ENCODE measurements around the gene SLC8A2.

The SLC8A2 gene

DNA sequence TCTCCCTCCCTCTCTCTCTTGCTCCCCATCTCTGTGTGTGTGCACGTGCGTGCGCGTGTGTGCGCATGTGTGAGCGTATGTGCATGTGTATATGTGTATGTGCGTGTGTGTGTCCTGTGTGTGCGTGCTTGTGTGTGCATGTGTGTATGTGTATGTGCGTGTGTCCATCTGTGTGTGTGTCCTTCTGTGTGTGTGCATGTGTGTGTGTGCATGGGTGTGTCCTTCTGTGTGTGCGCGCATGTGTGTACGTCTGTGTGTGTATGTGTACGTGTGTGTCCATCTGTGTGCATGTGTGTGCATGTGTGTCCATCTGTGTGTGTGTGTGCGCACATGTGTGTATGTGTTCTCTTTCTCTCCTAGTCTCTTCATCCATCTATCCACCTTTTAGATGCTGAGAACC, 12.2 kb downstream of the SLC8A2 start:
- no peak for DNase-seq (ENCODE audit: low read depth)

DNA sequence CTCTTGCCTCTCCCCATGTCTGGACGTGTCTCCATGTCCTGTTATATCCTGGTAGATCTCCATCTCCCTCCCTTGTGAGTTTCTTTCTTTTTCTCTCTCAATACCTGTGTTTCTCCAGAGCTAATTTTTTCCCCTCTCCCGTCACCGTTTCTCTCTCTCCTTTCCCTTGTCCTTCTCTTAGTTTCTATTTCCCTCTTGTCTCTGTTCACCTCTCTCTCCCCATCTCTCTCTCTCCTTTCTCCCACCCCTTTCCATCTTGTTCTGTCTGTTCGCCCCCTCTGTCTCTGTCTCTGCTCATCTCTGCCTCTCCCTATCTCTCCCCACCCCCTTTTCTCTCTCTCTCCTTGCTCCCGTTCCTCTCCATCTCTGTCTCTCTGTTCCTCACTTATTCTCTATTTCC, 13.0 kb downstream of the SLC8A2 start:
- no peak for DNase-seq (ENCODE audit: low read depth)

DNA sequence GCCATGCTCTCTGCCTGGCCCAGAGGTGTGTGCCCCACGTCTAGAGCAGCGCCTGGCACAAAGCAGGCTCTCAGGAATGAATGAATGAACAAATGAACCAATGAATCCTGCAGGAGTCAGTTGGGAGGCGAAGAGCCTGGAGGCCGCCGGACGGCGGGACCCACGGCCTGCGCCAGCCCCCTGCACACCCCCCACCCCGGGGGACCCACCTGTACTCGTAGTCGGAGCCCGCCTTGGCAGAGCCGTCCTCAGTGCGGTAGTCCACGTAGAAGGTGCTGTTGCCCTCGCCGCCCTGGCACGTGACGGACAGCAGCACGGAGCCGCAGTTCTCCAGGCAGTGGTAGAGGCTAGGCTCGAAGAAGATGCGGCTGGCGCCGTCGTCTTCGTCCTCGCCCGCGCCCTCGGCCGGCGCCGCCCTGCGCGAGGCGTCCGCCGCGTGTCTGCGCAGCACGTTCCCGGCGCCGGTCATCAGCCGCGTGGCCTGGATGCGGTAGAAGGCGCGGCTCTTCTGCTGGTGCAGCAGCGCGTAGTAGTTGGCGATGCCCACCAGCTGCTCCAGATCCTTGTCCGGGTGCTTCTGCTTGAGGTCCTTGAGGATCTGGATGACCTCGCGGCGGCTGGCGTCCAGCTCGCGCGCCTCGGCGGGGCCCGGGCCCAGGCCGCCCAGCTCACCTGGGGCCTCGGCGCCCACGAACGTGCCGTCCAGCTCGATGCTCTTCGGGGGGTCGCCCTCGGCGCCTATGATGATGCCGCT, 14.8 kb downstream of the SLC8A2 start:
- no peak for DNase-seq (ENCODE audit: low read depth)

DNA sequence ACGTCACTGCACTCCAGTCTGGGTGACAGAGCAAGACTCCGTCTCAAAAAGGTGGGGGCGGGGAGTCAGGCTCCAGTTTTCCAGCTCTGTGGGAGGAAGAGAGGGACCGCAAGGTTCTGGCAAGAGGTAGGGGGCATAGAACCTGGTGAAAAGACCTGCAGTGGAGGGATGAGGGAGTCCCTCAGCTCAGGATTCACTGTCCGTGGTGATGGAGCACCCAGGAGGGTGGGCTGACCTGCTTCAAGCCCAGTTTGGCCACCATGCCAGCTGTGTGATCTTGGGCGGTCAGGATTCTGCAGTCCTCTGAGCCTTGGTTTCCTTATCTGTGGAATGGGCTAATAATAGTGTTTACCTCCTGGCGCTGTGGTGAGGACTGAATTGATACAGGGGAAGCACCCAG, 21.2 kb downstream of the SLC8A2 start:
- DNase-seq (ENCODE audit: low read depth), result no peak

DNA sequence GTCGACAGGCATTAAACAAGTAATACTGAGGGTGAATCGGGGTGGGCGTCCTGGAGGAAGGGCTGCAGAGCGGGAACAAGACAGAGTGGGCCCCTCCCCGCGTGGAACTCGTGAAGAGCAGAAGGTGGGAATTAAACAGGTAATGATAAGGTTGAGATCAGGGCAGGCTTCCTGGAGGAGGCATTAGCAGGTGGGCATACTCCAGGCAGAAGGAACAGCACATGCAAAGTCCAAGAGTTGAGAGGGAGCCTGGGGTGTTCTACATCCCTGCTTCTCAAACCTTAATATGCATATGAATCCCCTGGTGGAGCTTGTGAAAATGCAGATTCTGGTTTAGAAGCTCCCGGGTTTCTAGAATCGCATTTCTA, 23.3 kb downstream of the SLC8A2 start:
- DNase-seq (ENCODE audit: low read depth), result no peak

DNA sequence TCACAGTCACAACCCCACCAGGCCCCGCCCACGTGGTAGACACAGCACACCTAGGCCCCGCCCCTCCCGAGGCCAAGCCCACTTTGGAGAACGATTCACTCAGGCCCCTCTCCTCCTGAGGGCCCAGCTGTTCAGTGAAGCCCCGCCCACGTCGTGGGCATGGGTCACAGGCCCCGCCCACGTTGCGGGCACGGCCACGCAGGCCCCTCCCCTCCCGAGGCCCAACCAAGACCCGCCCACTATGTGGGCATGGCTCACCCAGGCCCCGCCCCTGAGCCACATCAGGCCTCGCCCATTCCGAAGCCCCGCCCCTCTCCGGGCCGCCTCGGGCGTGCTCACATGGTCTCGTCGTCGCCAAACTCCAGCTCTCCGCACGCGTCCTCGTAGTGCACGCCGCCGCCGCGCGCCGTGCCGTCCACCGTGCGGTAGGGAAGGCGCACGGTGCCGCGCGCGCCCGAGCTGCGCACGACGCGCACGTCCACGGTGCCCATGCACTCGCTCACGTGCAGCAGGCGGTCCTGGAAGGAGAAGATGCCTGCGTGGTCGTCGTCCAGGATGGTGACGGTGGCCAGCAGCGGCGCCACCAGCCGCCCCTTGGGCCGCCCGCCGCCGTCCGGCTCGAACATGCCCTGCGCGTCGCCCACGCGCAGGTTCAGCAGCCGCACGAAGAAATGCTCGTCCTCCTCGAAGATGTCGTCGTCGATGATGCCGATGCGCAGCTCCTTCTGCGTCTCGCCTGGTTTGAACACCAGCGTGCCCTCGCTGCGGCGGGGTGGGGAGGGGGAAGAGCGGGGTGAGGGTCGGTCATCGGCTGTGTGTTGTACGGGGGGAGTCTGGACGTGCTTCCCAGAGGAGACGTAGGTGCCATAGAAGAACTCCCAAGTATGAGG, 24.0 kb downstream of the SLC8A2 start:
- no peak for DNase-seq (ENCODE audit: low read depth)

DNA sequence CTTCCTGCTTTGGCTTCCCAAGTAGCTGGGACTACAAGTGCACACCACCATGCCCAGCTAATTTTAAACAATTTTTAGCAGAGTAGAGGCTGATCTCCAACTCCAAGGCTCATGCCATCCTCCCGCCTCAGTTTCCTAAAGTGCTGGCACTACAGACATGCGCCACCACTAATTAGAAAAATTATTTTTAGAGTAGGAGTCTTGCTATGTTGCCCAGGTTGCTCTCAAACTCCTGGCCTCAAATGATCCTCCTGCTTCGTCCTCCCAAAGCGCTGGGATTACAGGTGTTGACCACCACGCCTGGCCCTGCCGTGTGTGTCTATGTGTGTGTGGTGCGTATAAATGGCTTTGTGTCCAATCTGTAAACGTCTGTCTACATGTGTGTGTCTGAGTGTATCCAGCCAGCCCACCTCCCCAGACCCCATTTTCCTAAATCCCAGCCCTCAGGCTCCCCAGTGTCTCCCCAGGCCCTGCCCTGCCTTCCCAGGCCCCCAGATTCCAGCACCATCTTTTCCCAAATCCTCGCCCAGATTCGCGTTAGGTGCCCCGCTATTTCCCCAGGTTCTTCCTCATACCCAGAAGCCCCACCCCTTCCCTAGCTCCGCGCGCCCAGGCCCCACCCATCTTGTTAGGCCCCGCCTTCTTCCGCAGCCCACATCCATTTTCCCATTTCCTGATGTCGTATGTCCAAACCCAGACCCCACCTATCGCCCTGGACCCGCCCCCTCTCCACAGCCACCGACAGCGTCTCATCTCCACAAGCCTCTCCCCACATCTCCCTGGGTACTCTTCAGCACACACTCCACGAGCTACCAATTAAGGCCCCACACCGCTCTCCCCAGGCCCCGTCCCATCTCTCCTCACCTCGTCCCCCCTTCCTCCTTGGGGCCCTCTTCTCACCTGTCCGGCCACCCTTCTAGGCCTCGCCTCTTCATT, 24.9 kb downstream of the SLC8A2 start:
- no peak for DNase-seq (ENCODE audit: low read depth)

DNA sequence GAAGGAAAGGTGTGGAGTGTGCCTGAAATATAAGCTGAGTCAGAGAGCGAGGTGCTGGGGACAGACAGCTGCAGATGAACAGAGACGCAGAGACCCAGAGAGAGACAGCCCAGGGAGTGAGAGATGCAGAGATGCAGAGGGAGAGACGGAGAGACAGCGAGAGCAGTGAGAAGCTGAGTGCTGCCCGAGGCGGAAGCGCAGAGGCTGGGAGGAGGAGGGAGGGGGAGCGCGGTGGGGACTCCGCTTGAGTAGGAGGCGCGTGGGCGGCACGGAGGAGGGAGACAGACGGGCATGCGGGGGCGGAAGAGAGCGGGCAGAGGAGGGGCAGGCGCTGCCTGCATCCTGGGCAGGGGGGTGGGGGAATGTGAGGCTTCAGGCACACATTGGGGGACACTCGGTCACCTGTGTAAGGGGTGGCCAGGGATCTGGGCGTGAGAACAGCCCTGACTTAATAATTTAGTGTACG, 25.7 kb downstream of the SLC8A2 start:
- peak; percentile 52 for DNase-seq (ENCODE audit: low read depth)

DNA sequence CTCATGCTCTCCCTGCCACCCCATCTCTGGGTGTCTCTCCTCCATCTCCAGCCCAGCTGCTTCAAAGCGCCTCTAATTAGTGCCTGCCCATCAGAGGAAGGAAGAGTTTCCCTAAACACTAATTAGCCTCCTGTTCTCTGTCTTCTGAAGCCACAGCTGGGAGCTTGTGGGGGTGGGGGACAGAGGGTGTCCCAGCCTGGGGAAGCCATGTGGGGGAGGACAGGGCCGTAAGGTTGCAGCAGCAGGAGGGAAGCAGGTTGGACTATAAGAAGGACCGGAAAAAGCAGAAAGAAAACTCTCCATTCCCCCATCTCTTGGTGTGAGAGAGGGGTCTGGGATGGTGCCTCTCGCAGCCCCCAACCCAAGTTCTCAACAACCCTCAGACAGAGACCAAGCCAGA, 26.2 kb downstream of the SLC8A2 start:
- no peak for DNase-seq (ENCODE audit: low read depth)

DNA sequence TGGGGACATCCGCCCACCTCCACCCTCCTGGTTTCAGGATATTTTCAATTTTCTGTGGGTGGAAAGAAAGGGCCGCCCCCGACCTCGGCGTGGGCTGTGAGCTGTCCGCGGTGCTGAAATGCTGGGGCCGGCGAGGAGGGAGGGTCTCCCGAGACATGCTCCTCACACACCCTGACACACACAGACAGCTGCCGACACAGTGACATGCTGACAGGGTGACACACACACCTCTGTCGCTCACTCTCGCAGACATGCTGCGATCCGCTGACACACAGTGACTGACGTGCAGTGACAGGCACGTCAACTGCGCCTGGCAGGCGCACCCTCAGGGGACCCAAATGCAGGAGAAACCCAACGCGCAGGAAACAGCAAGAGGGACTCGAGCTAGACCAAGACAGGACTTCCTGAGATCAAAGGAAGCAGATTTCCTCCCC, 27.3 kb downstream of the SLC8A2 start:
- DNase-seq (ENCODE audit: low read depth), result no peak

DNA sequence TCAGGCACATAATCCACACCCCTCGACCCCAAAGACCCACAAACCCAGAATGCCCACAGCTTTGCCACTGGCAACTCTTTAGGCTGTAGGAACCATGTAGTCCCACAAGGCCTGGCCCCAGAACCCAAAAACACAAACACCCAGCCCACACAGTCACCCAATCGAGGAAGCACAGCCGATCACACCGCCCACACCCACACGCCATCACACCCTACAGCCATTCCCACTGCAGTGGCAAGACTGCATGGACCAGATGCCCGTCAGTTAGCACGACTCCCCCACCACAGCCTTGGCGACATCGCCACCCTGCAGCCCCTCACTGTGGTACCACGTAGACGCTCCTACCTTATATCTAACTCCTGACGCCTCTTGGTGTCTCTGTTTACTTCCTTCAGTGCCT, 28.4 kb downstream of the SLC8A2 start:
- DNase-seq (ENCODE audit: low read depth), result no peak

DNA sequence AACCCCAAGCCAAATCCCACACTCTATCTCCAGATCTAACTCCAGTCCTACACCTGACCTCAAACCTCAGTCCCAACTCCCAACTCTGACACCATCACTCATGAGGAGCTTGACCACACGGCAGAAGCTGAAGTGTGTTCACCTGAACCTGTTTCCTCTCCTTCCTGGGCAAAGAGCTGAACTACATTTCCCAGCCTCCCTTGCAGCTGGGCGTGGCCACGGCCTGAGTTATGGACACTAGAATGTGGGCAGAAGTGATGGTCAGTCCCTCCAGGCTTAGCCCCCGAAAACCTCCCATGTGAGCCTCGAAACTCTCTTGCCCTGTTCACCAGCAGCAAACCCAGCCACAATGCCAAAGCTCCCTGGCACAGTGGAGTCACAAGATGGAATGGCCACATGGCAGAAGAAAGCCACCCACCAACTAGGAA, 32.9 kb downstream of the SLC8A2 start:
- DNase-seq (ENCODE audit: low read depth), result no peak

DNA sequence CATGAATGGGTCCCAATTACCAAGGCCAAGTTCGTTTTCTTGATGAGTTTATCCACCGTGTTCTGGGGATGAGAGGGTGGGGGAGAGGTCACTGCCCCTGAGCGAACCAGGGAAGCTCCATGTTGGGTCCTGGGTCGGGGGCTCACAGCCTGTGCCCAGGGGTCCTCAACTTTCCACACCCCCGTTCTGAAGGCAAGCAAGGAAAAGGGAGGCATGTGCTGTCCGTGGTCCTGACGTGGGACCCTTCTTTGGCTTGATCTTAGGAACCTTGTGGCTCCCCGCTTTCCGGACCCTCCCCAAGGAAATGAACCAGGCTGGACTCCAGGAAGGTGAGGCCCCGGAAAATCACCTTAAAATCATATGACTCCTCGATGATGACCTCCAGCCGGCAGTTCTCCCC, 34.2 kb downstream of the SLC8A2 start:
- DNase-seq (ENCODE audit: low read depth), result no peak

DNA sequence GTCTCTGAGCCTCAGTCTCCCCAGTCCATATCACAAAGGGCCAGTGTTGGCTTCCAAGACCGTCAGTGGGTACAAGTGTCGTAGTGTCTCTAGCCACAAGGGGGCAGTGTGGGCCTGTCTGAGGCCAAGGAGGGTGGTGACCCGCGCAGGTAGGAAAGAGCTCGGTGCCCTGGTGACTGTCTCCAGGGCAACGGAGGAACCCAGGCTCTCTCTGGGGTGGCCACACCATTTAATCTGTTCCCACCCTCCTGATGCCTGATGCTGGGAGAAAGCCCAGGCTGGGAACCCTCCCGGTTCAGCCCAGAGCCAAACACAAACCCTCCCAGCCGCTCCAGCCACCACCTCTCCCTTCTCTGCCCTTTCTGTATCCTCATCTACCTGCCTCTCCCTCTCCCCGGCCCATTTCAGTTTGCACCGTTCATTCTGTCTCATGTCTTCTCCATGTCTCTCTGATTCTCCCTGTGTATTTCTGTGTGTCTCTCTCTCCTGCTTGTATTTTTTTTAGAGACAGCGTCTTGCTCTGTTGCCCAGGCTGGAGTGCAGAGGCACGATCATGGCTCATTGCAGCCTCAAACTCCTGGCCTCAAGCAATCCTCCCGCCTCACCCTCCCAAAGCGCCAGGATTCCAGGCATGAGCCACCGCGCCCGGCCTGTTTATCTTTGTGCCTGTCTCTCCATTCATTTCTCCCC, 34.8 kb downstream of the SLC8A2 start:
- DNase-seq (ENCODE audit: low read depth), result peak; percentile 68

DNA sequence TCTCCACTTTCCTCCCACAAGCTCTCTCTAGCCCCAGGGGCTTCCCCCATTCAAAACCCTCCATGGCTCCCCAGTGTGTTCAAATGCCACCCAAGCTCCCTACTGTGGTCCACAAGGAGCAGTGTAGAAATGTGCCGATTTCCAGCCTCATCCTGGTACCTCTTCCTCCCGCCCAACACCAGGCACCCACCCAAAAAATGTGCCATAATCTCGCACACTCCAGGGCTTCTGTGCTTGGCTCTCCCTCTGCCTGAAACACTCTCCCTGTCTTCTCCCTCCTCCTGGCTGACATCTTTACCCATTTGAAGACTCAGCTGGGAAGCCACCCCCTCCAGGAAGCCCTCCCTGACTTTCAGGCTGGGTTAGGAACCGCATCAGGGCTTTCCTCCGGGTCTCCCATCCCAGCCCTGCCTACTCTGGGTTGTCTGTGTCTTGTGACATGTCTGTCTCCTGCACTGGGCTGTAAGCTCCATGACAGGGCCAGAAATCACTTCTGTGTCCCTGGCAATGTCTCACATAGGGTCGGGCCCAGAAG, 35.7 kb downstream of the SLC8A2 start:
- DNase-seq (ENCODE audit: low read depth), result no peak

DNA sequence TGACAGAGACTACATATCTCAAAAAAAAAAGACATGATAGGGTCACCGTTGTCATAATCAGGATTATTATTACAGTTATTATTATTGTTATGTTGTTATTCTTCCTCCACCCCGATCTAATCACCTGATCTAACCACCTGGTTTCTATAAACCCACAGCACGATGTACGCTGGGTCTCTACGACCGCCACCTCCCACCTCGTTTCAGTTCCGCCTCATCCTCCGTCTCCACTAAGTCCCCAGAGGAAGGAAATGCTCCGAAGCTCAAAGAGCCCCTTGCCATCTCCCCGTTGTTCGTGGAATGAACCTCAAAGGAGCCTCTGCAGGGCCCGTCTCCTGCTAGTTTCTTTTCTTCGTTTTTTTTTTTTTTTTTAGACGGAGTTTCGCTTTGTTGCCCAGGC, 36.5 kb downstream of the SLC8A2 start:
- DNase-seq (ENCODE audit: low read depth), result no peak

DNA sequence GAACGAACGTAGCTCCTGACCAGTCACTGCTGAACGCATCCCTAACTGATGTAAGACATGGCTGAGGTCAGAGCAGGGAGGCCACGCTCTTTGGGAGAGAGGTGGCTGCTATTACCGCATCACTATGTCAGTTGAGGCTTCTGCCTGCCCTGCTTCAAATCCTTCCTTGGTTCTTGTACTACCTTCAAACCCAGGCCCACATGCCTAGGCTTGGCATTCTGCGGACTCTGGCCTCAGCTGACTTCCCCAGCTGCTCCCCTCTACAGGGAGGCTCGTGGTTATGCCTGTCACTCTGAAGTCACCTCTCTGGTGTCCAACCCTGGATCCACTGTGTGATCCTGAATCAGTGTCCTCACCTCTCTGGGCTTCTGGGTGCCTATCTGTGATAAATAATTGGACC, 37.6 kb downstream of the SLC8A2 start:
- DNase-seq (ENCODE audit: low read depth), result no peak

DNA sequence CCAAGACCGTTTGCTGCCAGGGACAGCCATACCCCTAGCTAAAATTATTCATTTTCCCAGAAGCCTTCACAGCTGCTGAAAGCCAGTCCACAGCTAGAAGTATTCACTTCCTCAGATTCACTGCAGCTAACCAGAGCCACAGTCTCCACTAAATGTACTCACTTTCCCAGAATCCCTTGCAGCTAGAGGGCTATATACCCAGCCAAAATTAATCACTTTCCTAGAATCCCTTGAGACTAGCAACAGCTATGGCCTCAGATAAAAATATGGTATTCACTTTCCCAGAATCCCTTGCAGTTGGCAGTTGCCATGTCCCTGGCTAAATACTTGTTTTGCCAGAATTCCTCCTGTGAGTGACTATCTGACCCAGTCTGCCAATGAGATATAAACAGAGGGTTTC, 38.6 kb downstream of the SLC8A2 start:
- no peak for DNase-seq (ENCODE audit: low read depth)

DNA sequence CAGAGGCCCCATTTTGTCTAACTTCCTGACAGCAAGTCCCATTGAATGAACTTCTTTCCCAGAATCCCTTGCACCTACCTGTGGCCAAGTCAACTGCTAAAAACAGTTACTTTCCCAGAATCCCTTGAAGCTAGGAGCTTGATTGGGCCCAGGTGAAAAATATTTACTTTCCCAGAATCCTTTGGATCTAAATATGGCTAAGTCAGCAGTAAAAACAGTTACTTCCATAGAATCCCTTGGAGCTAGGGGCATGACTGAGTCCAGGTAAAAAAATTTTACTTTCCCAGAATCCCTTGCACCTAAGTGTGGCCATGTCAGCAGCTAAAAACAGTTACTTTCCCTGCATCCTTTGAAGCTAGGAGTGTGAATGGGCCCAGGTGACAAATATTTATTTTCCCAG, 39.2 kb downstream of the SLC8A2 start:
- DNase-seq (ENCODE audit: low read depth), result no peak

DNA sequence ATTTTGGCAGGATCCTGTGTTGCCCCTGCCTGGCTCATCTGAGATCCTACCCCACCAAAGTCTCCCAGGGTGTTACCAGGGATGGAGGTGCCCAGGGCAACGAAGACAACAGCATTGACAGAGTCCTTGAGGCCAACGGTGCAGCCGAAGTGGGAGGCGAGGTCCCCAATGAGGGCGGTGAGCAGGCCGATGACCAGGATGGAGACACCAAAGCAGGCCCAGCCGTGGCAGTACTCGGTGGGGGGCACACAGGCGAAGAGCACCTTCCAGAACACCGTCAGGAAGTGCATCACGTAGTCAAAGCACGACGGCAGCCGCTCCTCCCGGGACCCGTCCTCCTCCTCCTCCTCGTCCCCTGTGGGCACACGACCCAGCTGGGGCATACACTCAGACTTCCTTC, 39.6 kb downstream of the SLC8A2 start:
- DNase-seq (ENCODE audit: low read depth), result no peak

DNA sequence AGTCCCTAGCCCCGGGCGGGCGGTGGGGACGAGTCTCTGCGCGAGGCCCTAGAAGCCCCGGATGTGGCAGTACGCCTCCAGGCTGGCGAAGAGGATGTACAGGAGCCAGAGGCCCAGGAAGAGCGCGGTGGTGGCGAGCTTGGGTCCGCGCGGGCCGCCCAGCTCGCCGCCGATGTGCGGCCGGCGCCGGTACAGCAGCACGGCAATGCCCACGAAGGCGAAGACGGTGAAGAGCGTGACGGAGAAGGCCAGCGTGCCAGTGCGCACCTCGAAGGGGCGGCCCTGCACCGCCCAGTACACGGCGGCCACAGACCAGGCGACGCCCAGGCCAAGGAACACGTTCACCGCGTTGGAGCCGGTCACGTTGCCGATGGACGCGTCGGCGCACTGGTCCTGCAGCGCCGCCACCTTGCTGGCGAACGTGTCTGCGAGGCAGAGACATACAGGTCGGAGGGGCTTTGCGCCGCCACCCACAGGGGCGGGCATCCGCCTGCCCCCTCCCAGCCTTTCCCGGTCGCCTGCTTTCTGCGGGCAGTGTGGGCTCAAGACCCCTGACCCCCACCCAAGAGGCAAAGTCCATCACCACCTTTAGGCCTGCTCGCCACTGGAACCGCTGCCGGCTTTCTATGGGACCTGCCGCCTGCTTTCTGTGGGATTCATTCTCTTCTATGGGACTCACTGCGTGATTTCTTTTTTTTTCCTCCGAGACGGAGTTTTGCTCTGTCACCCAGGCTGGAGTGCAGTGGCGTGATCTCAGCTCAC, 41.5 kb downstream of the SLC8A2 start:
- DNase-seq (ENCODE audit: low read depth), result no peak

All from activated T-helper 1 cell treated with Interleukin-2 at 50 U/mL for 16 hours (primary cell).